ENCODE data around the gene CSK.

DNA sequence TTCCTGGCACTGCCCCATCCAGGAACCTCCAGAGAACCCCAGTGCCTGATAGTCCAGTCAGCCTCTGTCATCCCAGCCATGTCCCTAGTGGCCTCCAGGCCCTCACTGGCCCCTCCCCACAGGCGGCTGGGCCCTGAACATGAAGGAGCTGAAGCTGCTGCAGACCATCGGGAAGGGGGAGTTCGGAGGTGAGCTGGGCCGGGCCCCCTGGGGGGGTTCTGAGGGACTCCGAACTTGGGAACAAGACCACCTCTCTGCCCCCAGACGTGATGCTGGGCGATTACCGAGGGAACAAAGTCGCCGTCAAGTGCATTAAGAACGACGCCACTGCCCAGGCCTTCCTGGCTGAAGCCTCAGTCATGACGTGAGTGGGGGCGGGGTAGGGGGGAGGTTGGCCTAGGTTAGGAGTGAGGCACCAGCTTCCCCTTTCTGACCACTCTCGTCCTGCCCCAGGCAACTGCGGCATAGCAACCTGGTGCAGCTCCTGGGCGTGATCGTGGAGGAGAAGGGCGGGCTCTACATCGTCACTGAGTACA lies 18.7 kb downstream of the CSK start:
- no peak for TF ChIP-seq GABPA (IDR thresholded peaks at IDR 0.05; ENCODE audit: borderline replicate concordance, insufficient read depth, low read length)
- TF ChIP-seq, protein P1, sequence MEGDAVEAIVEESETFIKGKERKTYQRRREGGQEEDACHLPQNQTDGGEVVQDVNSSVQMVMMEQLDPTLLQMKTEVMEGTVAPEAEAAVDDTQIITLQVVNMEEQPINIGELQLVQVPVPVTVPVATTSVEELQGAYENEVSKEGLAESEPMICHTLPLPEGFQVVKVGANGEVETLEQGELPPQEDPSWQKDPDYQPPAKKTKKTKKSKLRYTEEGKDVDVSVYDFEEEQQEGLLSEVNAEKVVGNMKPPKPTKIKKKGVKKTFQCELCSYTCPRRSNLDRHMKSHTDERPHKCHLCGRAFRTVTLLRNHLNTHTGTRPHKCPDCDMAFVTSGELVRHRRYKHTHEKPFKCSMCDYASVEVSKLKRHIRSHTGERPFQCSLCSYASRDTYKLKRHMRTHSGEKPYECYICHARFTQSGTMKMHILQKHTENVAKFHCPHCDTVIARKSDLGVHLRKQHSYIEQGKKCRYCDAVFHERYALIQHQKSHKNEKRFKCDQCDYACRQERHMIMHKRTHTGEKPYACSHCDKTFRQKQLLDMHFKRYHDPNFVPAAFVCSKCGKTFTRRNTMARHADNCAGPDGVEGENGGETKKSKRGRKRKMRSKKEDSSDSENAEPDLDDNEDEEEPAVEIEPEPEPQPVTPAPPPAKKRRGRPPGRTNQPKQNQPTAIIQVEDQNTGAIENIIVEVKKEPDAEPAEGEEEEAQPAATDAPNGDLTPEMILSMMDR (IDR thresholded peaks at IDR 0.05; ENCODE audit: control extremely low read depth in 1 of 3, insufficient read depth in 1 of 3, low read depth in 1 of 3, low read length in 3 of 3) = no peak
- TF ChIP-seq SP2 (IDR thresholded peaks at IDR 0.05; ENCODE audit: low read length) = no peak
- TF ChIP-seq, protein P2, sequence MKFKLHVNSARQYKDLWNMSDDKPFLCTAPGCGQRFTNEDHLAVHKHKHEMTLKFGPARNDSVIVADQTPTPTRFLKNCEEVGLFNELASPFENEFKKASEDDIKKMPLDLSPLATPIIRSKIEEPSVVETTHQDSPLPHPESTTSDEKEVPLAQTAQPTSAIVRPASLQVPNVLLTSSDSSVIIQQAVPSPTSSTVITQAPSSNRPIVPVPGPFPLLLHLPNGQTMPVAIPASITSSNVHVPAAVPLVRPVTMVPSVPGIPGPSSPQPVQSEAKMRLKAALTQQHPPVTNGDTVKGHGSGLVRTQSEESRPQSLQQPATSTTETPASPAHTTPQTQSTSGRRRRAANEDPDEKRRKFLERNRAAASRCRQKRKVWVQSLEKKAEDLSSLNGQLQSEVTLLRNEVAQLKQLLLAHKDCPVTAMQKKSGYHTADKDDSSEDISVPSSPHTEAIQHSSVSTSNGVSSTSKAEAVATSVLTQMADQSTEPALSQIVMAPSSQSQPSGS (IDR thresholded peaks at IDR 0.05; ENCODE audit: low read length) = no peak
- TF ChIP-seq, protein P3, sequence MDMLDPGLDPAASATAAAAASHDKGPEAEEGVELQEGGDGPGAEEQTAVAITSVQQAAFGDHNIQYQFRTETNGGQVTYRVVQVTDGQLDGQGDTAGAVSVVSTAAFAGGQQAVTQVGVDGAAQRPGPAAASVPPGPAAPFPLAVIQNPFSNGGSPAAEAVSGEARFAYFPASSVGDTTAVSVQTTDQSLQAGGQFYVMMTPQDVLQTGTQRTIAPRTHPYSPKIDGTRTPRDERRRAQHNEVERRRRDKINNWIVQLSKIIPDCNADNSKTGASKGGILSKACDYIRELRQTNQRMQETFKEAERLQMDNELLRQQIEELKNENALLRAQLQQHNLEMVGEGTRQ (IDR thresholded peaks at IDR 0.05; ENCODE audit: low read length) = no peak
